ENCODE measurements around the gene LAMA4.
A peak's percentile ranks its signal among the peaks of the same experiment; 100 is the strongest.

LAMA4 gene

DNA sequence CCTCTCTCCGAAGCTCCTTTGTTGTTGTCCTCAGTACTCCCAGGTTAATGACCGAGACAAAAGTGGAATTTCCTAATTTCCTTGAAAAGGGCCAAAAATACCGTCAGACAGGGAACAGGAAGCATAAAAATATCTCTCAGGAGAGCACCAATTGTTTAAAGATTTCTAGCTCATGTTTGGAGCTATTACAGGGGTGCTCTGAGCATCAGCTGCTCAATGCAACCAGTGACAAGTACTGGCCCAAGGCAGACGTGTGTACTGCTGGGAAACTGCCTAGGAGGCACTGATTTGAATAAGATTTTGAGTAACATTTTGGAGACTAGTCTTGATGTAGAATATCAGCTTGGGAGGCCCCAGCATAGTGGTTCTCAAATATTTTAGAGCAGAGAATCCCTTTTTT, 17.3 kb downstream of the LAMA4 start:
- DNase-seq (ENCODE audit: low spot score) = no peak

DNA sequence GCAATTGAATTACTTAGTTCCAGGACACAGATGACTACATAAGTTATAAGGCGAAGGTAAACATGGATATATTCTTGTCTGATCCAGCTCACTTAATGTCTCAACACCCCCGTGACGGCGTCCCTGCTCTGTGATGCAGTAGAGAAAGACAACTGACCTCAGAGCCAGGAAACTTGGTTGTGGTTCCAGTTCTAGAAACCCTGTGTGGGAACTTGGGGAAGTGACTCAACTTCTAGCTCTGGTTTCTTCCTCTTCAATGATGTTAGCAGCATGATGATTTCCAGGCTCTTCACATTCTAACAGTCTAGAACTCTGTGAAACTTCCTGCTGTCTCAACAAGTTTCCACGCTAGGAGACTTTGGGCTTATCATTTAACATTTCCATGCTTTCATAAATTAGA, 18.4 kb downstream of the LAMA4 start:
- peak; percentile 98 for DNase-seq (ENCODE audit: low spot score)

DNA sequence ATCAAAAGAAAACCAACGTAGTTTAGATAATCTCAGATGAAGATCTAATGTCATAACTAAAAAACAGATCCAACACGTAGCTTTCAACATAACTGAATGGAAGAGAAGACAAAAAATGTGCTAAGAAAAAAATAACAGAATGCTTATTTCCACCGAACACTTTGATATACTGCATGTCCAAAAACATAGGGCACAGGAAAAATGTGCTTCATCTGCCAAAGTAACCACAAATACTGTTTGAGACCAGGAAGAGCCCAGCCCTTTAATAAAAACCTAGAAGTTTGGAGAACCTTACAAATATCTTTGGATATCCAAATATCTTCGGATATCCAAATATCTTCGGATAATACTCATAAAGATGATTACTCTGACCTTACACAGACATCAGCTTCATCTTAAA, 19.8 kb downstream of the LAMA4 start:
- DNase-seq (ENCODE audit: low spot score) = no peak

DNA sequence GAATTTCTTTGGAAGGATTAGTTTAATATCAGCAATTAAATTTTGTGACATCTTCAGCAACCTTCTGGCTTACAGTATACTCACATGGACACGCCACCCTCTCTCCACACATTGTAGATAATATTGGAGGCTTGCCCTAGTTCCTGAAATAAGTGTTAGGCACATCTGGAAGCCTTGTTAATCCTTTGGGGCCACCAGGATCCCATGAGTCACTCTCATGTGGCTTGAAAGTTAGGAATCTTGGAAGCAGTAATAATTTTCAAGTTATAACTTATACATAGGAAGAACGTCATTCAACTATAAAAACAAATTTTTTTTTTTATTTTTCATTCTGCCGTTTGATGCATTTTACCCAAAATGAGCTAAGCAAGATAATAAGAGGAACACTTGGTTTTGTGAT, 20.5 kb downstream of the LAMA4 start:
- DNase-seq (ENCODE audit: low spot score) = no peak

DNA sequence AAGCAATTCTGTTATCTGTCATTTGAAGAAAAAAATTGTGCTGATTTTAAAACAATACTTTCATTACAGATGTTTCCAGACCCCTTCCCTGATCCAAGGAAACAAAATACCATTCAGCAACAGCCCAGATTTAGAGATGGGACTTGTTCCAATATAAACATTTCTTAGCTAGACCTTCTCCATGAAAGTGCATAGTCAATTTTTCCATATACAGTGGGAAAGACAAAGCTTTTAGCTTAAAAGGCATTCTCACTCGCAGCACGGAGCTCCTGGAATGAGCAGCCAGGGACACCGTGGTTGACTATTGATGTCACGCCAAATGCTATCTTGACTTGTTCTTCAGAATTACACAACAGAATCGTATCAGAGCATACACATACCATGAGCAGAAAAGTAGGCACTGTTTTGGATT, 21.5 kb downstream of the LAMA4 start:
- DNase-seq (ENCODE audit: low spot score) = no peak

DNA sequence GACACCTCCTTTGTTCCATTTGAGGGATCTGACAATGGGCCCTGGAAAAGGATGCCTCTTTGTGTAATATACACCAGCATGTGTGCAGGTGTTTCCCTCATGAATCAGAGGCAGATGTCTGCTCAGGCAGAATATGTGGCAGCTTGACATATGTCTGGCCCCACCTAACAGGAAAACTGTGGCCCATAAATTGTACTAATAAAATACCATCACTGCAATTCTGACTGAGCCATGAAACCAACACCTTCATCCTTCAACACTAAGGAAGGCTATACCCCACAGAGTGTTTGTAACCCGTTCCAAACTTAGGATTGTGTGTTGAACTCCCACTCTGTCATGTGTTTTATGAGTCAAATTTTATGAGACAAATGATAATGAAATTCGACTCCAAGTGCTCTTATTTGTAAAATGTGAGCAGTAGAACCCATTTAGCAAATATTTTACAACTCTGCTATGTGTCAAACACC, 22.7 kb downstream of the LAMA4 start:
- DNase-seq (ENCODE audit: low spot score) = peak; percentile 86

DNA sequence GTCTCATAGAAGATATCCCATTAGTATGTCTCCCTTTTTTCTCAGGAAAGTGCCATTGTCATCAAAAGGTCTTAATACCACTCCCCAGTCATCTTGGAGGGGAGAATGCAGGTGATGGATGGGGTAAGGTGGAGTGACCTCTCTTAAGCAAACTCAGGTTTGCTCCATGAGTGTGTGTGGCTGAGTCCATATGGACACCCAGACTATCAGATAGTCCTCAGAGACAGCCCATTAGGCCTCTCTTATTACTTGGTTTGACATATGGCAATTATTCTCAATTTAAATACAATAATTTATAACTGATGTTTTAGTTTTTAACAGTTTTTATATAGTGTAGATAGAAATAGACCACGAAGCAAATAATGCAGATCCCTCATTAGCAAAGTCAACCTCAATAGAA, 23.2 kb downstream of the LAMA4 start:
- DNase-seq (ENCODE audit: low spot score) = no peak

DNA sequence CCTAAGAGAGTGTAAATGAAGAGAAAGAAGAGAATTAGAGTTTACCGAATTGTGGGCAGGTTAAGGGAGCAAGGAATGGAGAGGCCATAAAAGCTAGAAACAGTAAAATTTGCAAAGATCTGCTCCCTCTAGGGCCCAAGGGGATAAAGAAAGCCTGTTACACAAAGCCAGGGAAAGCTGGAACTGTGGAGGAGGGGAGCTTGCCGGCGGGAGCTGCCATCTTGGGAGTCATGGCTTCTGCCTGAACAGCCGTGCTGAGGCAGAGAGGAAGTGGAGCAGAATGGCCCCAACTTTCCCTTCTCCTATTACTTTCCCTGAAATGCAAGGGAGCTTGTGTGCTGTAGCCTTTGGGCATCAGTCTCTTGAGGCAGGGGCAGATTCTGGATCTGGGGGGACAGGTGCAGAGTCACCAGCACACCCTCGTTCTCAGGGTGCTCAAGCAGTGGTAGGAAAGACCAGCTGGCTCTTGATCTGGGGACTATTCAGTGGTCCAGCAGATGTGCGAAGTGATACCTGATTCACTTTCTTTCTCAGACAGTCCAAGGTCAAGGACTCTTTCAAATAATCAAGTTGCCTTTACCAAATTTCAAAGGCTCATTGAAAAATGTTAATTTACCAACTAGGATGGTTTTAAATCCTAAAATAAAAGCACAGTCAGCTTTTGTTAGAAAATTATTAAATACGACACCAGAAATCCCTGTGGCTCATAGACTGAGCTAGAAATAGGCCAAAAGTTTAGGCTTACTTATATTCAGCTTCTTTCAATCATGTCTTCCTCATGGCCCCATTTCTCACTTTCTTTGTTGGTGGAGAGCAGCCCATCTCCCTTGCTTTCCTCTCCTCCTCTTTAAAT, 25.7 kb downstream of the LAMA4 start:
- no peak for DNase-seq (ENCODE audit: low spot score)

DNA sequence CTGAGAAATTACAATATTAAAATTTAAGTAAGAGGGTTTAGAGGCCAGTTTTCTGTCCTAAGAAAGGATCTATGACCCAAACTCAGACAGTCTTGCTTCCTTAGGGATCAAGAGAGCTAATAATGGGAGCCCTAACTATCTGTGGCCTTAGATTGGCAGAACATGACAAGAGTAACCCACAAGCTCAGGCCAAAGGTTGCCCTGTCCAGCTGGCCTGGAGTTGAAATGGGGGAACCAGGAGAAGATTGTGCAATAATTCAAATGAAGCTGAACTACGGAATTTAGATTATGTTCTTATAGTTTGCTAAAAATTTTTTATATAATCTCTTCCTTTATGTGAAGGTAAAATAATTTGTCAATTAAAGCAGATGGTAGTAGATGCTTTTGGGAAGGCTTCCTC, 26.4 kb downstream of the LAMA4 start:
- DNase-seq (ENCODE audit: low spot score) = no peak

DNA sequence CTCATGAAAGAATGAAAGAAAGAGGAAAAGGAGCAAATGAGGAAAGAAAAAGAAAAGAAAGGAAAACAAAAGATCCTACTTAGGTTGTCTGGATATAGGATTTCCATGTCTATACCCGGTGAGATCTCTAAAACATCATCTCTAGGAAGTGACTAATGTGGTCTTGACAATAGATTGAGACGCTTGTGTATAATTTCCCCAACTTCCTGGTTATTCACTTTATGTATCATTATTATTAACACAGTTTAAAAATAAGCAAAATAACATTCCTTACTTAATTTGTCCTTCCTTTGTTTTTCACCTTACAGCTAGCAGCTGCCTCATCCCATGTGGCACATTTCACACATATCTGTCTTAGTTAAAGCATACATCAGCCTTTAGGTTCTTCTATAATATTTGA, 27.0 kb downstream of the LAMA4 start:
- DNase-seq (ENCODE audit: low spot score) = peak; percentile 94

DNA sequence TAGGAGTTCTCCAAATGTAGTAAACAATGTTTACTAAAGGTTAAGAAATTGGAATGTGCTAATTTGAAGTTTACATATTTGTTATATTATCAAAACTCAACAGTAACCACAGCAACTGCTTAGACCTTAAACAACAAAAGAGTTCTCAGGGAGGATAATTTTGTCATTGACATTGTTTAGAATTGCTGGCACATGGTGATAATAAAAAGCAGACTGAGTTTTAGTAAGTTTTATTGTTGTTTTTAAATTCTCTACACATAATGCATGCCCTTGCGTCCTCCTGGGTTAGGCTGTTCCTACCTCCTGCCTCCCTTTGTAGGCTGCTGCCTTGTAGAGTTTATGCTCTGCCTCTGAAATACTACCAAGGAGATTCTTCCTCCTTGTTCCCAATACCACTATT, 28.7 kb downstream of the LAMA4 start:
- no peak for DNase-seq (ENCODE audit: low spot score)

DNA sequence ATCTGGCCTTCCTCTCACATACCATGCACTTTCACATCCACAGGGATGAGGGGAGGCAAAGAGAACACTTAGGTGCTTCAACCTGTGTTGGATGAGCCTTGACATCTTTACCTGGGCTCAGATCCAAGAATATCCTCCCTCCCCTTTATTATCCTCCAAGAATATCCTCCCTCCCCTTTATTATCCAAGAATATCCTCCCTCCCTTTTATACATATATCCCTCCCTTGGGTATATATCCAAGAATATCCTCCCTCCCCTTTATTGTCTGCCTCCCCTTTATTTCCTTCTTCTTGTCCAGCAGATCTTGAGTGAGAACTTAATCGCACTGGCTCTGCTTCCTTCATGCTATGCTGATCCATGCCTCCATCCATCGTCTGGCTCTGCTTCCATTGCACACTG, 30.3 kb downstream of the LAMA4 start:
- no peak for DNase-seq (ENCODE audit: low spot score)

DNA sequence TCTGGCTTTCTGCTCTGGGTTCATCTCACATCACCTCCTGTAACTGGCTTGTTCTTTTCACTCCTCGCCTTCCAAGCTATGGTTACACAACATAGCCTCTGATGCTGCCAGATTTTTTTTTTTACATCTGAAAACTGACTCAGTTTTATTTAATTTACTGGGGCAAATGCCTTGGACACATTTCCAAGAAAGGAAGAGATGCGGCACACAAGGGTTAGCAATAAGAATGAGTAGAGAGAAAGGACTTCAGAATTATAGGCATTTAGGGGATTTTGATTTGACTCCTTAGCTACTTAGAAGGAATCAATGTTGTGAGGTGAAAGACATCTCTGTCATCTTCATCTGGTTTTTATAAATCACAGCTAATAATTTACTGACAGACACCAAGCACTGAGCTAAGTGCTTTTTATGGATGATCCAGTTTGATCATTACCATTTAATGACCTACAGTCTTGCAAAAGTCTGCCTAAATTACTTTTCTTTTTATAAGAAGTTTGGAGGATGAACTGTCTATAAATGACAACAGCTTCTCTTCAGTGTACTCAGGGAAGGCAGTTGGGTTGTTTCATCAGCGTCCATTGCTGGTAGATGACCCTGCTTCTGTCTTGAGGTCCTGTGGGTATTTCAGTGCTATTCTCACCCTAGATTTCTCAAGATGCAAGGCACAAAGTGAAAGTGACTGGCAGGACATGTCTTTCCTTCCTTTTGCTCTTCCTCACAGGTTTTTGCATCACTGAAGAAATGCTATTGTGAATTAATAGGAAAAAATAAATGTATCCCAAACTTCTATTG, 31.1 kb downstream of the LAMA4 start:
- DNase-seq (ENCODE audit: low spot score) = no peak

DNA sequence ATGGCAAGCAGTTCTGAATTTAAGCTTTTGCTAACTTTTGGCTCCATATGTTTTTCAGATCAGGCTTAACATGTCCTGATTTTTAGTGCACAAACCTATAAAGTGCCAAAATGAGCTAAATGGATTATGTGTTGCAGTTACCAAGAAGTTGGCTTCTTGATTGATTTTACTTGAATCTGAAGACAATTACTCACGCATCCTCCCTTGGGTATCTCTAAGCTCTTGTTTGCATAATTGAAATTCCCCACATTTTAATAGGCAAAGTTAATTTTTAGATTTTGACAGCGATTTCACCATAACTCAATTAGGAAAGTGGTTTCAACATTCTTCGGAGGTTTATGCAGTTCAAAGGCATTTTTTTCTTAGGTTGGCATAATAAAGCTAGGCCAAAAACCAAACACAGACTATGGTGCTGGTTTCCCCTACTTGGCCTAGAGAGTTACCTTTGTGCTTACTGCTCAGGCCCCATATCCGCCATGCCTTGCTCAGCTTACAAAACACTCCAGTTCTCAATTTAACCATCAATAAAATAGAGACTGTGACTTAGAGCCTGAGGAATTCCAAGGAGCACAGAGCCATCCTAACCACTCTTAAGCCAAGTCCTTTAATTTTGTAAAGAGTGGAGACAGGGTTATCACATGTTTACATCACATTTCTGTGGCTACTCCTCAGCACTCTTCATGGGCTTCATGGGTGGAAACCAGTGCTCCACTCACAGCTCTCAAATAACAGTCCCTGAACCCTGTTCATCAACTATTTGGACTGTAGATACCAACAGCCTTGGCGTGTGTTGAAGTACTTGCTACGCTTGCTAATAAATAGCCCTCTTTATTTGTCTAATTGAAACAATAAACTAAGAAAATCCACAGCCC, 32.1 kb downstream of the LAMA4 start:
- no peak for DNase-seq (ENCODE audit: low spot score)

DNA sequence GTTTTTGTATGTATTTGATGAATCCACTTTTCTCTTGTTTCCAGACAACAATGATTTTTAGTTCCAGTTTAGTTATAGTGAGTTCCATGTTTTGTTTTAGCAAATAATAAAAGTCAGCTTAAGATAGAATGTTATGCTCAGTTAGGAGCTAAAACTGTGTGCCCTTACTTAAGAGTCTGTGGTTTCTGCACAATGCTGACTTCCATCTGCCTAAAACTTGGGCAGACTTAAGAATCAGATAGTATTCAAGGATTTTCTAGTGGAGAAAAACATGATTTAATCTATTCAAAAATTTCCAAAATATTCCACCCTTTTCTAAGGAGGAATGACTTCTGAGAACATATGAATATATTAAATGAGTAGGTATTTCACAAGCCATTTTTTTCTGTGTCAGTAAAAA, 32.8 kb downstream of the LAMA4 start:
- no peak for DNase-seq (ENCODE audit: low spot score)

DNA sequence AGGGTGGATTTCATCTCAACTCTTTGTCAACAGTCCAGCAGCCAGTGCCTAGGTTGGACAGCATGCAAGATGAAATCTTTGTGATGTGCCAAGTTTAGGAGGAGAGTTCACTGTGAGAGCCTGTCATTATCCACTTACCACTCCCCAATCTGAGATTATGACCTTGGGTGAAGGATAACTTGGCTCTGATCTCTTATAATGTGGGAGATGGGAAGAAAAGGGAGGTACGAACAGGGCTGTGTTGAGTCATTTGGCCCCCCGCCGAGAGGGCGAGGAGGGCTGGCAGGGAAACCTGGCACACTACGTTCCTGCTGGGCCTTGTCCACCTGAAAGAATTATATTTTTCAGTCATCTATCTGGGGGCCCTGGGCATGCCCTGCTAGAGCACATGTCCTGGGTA, 35.8 kb downstream of the LAMA4 start:
- DNase-seq (ENCODE audit: low spot score) = no peak

DNA sequence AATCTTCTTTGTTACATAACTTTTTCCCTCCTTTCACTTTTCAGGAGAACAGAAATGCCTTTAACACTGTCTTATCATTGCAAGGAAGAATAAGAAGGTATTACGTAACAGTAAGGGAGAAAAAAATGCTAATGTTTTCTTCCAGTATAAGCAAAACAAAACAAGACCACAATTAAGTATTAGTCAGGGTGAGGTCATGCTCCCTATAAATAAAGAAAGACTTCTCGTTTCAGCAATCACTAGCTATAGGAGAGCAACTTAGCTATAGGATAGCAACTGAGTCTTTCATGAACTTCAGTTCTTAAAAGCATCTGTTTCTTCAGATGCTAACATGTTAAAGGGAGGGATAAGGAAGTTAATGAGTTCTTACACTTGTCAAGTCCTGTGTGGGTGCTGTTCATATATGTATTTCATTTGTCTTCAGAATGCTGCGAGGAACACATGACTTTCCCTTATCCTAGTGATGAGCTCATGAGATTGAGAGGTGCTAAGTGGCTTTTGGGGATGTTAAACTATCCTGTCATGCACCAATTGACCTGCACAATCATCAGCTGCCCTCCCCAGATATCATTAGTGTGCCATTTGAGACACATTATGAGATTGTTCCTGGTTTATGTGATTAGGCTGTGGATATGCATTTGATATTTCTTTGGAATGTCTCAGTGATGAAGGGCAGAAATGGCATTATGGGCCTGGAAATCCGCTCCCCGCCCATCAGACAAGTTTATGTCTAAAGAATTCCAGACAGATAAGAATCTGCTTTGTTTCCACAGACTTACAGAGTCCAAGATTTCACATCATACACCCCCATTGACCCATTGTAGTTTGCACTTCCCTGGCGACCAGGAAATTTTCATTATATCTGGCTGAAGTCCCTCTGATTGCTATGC, 37.5 kb downstream of the LAMA4 start:
- DNase-seq (ENCODE audit: low spot score) = peak; percentile 89

DNA sequence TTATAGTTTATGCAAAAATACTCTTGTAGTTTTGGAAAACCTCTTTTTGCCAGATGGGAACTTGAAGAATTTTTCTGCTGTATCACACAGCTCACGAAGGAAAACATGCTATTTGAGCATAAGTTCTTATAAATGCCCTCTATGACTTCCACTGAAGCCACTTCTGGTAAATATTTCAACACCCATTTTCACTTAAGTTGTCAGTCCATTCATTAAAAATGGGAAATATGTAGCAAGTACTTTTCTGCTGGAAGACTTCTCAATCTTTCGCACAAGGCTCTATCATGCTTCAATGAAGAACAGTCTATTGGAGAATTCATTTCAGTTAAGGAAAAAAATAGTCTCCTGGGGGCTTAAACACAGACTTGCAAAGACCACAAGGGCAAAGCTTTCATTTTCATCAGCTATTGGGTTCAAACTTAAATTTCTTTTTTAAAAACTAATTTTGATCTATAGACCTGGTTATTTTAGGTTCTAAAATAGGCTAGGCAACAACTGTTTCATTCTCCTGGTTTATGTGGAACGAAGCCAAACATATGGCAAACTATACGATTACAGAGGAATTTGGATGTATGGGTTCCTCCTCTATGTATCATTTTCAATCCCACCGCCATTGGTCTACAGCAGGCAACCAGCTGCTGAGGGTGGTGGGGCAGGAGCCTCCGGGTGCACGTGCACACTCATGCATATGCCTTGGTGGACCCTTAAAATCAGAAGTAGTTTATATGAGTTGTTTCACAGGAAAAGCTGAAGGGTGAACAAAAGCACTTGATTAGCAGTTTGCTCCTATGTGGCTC, 38.7 kb downstream of the LAMA4 start:
- DNase-seq (ENCODE audit: low spot score) = no peak

DNA sequence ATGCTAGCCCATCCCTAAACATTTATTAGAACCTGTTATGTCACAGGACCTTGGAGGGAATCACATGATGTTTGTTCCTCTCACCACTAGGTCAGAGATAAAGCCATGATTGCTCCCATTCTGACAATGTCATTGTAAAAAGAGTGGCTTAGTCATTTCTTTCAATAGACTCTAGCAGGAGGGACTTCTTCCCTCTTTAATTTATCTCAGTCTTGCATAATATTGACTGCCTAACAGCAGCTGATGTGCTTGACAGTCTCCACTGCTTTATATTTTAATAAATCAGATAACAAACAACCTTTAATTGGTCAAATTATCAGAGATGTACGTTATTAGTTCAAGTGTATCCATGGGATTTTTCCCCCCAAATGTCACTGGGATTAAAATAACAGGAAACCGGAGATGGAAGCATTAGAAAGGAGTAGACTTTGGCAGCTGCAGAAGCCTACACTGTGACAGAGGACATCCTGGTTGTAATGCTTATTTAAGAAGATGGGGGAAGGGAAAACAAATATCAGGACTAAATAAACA, 39.6 kb downstream of the LAMA4 start:
- DNase-seq (ENCODE audit: low spot score) = peak; percentile 86

DNA sequence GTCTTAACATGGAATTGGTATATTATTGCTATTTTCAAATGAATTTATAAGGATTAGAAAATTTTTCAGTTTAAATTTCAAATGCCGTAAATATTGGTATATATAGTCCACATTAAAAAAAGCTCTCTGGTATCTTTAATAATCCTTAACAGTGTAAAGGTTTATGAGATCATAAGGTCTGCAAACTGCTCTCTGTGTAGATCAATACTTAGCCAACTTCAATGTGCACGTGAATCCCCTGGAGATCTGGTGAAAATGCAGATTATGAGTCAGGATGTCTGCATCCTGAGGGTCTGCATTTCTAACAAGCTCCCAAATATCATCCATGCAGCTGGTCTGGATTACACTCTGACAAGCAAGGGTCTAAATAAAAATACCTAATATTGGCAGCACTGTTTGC, 43.5 kb downstream of the LAMA4 start:
- DNase-seq (ENCODE audit: low spot score) = no peak

Measured in kidney capillary endothelial cell (primary cell).